ENCODE data around the gene GET4. TPM values are rescaled to one million over a fixed set of nuclear protein-coding genes. Genes with fewer than 3 reads are reported as not detected.

Gene GET4, protein sequence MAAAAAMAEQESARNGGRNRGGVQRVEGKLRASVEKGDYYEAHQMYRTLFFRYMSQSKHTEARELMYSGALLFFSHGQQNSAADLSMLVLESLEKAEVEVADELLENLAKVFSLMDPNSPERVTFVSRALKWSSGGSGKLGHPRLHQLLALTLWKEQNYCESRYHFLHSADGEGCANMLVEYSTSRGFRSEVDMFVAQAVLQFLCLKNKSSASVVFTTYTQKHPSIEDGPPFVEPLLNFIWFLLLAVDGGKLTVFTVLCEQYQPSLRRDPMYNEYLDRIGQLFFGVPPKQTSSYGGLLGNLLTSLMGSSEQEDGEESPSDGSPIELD
- total RNA-seq (2014; rRNA removed; shearing (Covaris generic)), result 42.0 and 50.6 TPM in 2 replicates

GRCh38 chr7:876077-876971, at the start of gene GET4:
GET4 (plus strand) TSS chr7:876554; CDS start chr7:876646, 92 bp downstream.
- peak; percentile 94 for DNase-seq (ENCODE audit: low spot score)

DNA sequence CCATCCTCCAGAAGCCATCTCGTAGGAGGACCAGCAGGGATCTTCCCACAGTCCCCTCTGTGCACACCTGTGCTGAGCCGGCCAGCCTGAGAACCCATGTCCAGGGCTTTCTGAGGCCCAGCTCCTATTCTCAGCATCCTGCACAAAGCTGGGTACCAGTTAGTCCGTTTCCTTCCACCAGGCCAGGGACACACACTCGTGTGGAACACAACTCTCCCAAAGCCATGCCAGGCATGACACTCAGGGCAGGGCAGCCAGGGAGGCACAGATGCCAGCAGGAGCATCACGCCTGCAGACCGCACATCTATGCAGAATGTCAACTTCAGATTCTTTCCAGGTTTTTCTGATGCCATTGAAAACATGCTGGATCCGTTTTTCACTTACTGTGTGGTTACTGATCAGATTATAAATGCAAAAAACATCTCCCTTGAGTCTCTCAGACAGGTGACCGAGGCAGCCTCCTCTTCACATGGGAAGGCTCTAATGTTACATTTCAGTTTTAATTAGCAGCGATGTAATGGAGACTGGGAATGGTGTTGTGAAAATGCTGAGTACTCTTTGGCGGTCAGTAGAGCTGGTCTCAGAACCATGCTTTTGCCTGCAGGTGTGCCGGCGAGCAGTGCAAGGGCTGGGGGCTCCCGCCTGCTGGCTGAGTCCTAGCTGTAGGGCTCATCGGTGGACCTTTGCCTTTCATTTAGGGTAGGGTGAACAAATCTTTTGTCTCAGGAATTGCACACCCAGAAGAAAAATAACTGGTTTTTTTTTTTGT, 47.4 kb upstream of the GET4 start:
- no peak for DNase-seq (ENCODE audit: low spot score)

DNA sequence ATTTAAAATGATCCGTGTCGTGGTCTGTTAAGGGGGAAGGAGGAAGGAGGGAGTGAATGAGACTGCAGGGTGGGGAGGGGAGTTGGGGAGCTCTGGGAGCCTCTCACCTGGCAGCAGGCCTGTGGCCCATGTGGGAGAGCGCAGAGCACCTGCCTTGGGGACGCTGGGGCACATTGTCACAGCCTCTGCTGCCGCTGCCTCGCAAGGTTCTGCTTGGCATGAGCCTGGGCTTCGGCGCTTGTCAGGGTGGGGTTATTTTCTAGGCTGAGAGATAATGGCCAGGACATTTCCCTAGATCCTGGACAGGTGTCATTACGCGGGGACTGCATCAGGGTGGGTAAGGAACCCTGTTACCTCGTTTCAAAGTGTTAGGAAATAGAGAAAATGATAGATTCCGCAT, 46.3 kb upstream of the GET4 start:
- DNase-seq (ENCODE audit: low spot score), result no peak

DNA sequence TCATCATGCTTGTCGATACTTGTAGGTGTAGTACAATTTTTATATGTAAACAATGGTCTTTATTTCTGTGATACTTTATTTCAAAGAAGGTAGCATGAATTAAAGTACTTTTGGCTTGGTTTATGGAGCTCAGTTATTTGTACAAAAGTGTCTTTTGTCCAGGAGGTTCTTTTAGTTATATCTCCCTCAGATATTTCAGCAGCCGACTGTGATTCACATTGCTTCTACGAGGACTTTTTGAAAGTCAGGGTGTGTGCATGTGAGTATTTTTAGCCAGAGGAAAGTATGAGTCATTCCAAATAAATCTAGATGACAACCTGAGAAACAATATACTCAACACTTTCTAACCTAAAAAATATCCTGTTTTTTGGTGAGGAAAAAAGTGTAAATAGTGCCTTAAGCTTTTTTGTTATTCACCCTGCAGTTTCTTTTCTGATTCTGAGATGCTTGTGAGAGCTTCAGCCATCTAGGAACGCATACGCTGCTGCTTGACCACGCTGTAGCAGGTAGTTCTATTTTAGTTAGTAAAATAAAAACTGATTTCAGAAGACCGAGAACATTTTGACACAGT, 44.7 kb upstream of the GET4 start:
- peak; percentile 96 for DNase-seq (ENCODE audit: low spot score)

DNA sequence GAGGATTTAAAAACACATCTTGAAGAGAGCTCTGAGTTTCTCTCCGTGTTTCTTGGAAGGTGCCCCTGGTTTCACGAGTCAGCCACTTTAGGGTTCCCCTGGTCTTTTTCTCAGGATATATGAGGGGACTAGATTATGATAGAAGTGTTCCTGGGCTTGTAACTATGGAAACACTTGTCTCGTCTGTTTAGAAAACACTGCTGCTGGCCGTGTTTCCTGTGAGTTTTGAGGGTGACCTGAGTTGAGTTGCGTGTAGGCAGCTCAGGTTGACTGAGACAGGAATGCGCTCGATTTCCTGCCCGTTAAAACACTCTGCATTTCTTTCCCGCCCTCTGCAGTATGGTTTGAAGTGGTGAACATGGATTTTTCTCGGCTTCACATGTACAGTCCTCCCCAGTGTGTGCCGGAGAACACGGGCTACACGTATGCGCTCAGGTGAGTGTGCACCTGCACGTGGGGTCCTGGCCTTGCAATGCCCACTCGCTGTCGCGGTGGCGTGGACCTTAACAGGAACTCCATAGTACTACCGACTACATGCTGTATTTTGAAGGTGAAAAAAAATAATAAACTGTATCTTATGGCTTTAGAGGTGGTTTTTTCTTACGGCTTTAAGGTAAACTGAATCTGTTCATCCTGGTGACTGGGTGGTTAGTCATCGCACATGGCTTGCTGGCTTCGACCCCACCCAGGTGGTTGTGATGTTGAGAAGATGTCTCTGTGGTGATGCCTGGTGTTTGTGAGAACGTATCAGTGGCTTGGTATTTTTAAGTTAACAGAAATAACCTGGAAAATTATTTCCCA, 44.0 kb upstream of the GET4 start, which contains the start of gene SUN1:
Gene SUN1, plus strand, starts transcription at position 310 of the 801 bp plus-strand sequence. Its CDS starts 49 bp downstream, at position 359.
- peak; percentile 88 for DNase-seq (ENCODE audit: low spot score)

GRCh38 chr7:832968-833424, 43.4 kb upstream of the GET4 start:
- DNase-seq (ENCODE audit: low spot score), result no peak

- no peak for DNase-seq (ENCODE audit: low spot score)
These were observed 42.6 kb upstream of the GET4 start for GRCh38 chr7:833601-834258.

- DNase-seq (ENCODE audit: low spot score), result no peak
These were observed 42.1 kb upstream of the GET4 start for GRCh38 chr7:834277-834676.

DNA sequence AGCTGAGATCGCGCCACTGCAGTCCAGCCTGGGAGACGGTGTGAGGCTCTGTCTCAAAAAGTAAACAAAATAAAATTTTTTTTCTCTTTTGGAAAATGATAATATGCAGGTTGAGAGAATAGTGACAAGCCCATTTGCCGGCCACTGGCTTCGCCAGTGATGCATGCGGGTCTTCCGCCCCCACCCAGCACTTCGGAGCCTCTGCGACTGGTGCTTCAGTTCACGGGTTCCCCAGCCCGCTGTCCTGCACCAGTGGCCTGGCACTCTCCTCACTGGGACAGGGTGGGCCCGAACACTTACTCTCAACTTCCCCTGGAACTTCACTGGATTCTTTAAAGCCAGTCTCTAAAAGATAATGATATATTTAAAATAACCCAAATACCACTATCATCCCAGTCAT, 41.3 kb upstream of the GET4 start:
- no peak for DNase-seq (ENCODE audit: low spot score)

GRCh38 chr7:835485-836401, 40.6 kb upstream of the GET4 start:
- DNase-seq (ENCODE audit: low spot score), result no peak

GRCh38 chr7:836429-836828, 39.9 kb upstream of the GET4 start:
- peak; percentile 63 for DNase-seq (ENCODE audit: low spot score)

- DNase-seq (ENCODE audit: low spot score), result no peak
These were observed 39.4 kb upstream of the GET4 start for GRCh38 chr7:837001-837400.

DNA sequence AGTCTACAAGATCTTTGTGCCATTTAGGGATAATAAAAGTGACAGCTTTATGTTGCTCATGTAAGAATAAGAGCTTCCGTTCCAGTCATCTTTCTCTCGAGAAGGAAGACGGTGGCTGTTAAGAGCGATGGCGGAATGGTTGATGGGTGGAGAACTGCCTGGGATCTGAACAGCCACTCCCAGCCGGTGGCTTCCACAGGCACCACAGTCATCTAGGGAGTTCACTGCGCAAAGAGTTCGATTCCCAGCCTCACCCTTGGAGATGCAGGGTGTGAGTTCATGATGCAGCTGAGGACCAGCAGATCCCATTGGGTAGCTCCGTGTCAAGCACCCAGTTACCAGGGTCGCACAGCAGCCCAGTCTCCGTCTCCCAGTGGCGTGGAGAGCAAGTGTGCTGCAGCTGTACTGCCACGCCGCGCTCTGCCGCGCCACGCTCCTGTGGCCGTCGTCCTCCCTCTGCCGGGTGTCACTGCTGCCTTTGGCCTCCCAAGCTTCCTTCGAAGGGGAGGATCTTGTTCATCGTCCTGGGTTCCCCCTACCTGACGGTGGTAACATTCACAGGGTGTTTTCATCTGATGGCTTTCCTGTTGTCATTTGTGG, 36.3 kb upstream of the GET4 start:
- DNase-seq (ENCODE audit: low spot score), result no peak

- DNase-seq (ENCODE audit: low spot score), result no peak
These were observed 34.4 kb upstream of the GET4 start for GRCh38 chr7:841943-842342.

- no peak for DNase-seq (ENCODE audit: low spot score)
These were observed 33.8 kb upstream of the GET4 start for GRCh38 chr7:842431-843031.

DNA sequence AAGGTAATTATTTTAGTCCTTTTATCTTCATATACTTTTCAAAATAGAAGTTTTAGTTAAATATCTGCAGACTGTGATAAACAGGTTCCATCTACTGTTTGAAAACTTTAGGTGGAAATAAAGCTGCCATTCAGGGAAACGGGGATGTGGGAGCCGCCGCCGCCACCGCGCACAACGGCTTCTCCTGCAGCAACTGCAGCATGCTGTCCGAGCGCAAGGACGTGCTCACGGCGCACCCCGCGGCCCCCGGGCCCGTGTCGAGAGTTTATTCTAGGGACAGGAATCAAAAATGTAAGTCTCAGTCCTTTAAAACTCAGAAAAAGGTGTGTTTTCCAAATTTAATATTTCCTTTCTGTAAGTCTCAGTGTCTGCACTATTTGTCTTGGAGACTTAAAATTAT, 33.1 kb upstream of the GET4 start:
- no peak for DNase-seq (ENCODE audit: low spot score)

GRCh38 chr7:844043-844442, 32.3 kb upstream of the GET4 start:
- DNase-seq (ENCODE audit: low spot score), result no peak

GRCh38 chr7:844514-844913, 31.8 kb upstream of the GET4 start:
- DNase-seq (ENCODE audit: low spot score), result no peak

Measured in H4 (cell line).